Right ventricle myocardium inferior (tissue), 1 donor: Measurements from ENCODE around the gene ERVK3-1. TPM values are rescaled to one million over a fixed set of nuclear protein-coding genes. Genes with fewer than 3 reads are reported as not detected.
"Not testable (repeated sequence)": the region's sequence is repeated elsewhere in the genome, so short reads cannot be mapped to it uniquely, and the experiment has no call there.

Experiments used
- ATAC-seq: fragments of 200-7000 bp; cut with Tn5 transposase; one replicate; pipeline ENCODE4 v1.9.1; 2020; ENCODE audit warnings: mild to moderate bottlenecking, moderate library complexity
- DNase-seq: peaks from one replicate; pipeline ENCODE4 v3.0.0; 2021; ENCODE audit errors: missing footprints
- intact Hi-C: fragments of 100-400 bp; cut with DNase I; formaldehyde crosslinking; loops from one replicate; pipeline ENCODE4 v1.11.0; 2022
- total RNA-seq: library from RNA; stranded (reverse); fragmentation: NEBNext Ultra II Directional; extraction: Animal tissue kit (Norgen Biotek cat#: 25700); gene quantifications from one replicate; pipeline ENCODE4 v1.2.1, GENCODE V29; 2021
- donor health status: DM: no; HTN: yes; CAD: no; lungs with severe emphysema.

ERVK3-1 gene
- total RNA-seq, 1 donor from 2014 or later = 21.7 TPM

DNA sequence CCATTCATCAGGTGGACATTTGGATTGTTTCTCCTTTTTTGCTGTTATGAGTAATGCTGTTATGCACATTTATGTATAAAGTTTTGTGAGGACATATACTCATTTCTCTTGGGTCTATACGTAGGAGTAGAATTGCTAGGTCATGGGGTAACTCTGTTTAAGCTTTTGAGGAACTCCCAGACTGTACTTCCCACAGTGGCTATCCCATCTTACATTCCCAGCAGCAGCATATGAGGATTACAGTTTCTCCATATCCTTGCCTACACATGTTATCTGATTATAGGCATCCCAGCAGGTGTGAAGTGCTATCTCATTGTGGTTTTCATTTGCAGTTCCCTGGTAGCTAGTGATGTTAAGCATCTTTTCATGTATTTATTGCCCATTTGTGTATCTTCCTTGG, 27.5 kb downstream of the ERVK3-1 start:
- intact Hi-C loops = no loop called here
- DNase-seq = no peak
- ATAC-seq = no peak

DNA sequence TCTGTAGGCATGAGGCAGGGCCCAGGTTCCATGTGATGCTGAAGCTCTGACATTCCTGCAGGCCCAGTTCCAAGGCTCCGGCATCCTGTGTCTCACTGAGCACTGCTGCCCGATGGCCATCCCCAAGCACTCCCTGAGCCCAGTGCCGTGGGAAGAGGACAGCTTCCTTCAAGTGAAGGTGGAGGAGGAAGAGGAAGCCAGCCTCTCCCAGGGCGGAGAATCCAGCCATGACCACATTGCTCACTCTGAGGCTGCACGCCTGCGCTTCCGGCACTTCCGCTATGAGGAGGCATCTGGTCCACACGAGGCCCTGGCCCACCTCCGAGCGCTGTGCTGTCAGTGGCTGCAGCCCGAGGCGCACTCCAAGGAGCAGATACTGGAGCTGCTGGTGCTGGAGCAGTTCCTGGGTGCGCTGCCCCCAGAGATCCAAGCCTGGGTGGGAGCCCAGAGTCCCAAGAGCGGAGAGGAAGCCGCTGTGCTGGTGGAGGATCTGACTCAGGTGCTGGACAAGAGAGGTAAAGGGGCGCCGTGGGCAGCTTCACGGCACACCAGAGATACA, 29.6 kb downstream of the ERVK3-1 start:
- no peak for DNase-seq

DNA sequence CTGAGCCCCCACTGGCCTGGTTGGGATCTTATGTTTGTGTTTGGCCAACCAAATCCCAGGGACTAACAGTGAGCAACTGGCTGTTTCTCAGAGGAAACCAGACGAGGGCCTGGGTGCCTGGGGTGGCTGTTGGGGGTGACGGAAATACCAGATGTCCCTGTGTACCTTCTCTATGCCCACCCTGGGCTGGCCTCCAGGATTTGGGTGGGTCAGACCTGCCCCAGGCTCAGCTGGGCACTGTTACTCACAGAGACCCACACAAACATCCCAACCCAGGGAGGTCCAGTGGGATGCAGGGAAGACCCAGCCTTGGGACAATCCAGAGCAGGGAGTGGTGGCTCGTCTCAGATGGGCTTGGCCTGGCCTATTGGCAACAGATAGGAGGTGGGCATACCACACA, 30.5 kb downstream of the ERVK3-1 start:
- no peak for DNase-seq
- intact Hi-C loops = no loop called here
- no peak for ATAC-seq

More for the DNA sequence above, 29.6 kb downstream of the ERVK3-1 start:
- intact Hi-C loops = no loop called here
- ATAC-seq = no peak

DNA sequence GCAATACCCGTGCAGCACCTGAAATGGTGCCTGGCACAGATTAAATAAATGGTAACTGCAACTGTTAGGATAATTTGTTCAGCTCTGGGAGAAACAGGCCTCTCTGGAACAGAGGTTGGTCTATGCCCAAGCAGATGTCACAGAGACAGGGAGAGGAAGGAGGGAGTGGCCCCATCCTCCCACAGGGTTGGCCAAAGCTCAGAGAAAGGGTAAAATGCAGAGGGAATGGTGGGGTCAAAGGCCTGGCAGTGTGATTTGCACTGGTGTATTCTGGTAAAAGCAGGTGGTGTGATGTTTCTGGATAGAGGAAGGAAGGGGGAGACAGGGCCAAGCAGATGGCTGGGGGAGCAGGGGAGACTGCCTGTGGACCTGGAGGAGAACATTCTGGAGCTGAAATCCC, 31.0 kb downstream of the ERVK3-1 start:
- DNase-seq (no peak), ATAC-seq (no peak)

DNA sequence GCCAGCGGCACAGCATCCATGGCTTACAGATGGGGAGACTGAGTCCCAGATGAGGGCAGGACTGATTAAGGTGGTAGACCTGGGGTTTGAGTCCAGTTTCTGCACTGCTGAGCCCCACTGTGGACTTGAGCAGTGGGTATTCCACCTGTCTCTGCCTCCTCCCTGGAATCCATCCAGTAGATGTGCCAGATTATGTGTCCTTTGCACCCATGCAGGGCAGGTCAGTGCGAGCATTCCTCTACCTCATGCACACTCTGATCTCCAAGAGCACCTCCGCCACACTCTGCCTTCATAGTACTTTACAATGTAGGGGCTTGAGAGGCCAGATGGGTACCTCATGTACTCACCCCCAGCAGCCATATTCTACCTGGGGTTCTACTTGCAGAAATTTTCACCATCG, 31.6 kb downstream of the ERVK3-1 start:
- ATAC-seq (no peak), DNase-seq (no peak)
- intact Hi-C loops = no loop called here

More for the DNA sequence above, 31.0 kb downstream of the ERVK3-1 start:
- intact Hi-C loops = no loop called here

DNA sequence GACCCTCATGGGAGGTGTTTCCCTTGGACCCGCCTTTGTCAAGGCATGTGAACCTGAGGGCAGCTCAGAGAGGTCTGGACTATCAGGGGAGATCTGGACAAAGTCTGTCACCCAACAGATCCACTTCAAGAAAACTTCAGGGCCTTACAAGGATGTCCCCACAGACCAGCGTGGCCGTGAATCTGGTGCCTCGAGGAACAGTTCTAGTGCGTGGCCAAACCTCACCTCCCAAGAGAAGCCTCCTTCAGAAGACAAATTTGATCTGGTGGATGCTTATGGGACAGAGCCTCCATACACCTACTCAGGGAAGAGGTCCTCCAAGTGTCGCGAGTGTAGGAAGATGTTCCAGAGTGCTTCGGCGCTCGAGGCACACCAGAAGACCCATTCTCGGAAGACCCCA, 33.2 kb downstream of the ERVK3-1 start:
- intact Hi-C loops = no loop called here
- DNase-seq (no peak), ATAC-seq (no peak)

DNA sequence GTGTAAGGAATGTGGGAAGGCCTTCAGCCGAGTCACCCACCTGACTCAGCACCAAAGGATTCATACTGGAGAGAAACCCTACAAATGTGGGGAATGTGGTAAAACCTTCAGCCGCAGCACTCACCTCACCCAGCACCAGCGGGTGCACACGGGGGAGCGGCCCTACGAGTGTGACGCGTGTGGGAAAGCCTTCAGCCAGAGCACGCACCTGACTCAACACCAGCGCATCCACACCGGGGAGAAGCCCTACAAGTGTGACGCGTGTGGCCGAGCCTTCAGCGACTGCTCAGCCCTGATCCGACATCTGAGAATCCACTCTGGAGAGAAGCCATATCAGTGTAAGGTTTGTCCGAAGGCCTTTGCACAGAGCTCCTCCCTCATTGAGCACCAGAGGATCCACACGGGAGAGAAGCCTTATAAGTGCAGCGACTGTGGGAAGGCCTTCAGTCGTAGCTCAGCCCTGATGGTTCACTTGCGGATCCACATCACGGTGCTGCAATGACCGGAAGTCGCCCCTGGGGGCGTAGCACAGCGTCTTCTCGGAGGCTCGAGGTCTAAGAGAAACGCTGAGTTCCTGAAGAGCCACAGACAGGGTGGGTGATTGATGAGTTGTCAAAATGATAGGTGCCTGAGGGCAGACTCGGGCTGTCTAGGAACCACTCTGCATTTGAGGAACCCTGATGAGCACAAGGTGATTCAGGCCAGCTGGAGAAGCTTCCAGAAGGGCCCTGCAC, 33.8 kb downstream of the ERVK3-1 start:
- ATAC-seq = no peak
- intact Hi-C loops = no loop called here
- DNase-seq = no peak

DNA sequence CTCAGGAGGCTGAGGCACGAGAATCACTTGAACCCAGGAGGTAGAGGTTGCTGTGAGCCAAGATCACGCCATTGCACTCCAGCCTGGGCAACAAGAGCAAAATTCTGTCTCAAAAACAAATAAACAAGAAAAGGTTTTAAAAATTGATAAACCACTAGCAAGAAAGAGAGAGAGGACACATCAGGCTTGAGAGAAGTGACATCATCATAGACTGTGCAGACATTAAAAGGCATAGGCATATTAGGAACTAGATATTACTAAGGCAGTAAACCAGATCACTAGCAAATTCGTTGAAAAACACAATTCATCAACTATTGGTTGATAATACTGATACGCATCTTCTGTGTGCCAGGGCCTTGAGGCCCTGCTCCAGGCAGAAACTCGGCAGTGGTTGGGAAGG, 40.4 kb downstream of the ERVK3-1 start:
- intact Hi-C loops = no loop called here

DNA sequence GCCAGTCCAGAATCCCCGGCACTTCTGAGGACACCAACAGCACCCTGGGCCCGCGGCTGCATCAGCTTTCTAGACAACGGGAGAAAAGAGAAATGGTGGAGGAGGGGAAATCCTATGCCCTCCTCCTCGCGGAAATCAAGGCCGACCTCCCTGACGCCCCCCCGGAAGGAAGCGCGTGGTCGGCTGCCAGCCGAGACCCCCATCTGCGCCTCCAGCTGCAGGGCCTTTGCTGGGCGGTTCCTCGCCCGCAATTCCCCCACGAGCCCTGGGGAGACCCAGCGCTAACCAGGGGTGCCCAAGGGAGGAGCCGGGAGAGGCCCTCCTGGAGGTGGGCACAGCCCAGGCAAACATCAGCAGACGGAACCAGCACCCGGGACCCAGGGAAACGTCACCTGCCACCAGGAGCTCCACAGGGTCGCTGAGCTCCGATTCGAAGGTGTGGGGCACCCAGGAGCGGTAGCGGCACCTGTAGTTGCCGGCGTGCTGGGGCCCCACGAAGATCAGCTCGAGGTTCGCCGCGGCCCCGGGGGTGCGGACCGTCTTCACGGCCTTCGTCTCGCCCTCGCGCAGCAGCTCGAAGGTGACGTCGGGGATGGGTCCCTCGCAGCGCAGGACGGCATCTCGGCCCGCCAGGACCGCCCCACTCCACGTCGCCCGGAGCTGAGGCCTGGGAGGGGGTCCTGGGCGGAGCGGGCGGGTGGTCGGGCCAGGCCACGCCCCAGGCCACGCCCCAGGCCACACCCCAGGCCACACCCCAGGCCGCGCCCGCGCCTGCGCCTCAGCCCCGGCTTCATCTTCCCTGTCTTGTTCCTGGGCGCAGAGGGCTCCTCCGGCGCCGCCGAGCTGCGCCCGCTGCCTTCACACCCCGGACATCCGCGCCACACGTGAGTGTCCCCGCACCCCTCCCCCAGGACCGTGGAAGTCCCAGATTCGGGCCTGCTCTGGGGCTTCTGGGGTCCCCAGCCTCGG, 42.1 kb downstream of the ERVK3-1 start:
- ATAC-seq (peak; percentile 96), DNase-seq (peak; percentile 87)
- intact Hi-C loops = no loop called here

More for the DNA sequence above, 40.4 kb downstream of the ERVK3-1 start:
- ATAC-seq (no peak), DNase-seq (no peak)

DNA sequence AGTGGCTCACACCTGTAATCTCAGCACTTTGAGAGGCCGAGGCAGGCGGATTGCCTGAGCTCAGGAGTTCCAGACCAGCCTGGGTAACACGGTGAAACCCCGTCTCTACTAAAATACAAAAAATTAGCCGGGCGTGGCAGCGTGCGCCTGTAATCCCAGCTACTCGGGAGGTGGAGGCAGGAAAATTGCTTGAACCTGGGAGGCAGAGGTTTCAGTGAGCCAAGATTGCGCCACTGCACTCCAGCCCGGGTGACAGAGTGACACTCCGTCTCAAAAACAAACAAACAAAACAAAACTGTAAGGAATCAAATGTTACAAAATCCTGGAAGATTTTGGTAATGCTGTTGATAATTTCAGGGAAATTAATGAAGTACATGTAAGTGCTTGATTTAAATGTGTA, 42.9 kb downstream of the ERVK3-1 start:
- intact Hi-C loops, DNase-seq, ATAC-seq: not testable (repeated sequence)

DNA sequence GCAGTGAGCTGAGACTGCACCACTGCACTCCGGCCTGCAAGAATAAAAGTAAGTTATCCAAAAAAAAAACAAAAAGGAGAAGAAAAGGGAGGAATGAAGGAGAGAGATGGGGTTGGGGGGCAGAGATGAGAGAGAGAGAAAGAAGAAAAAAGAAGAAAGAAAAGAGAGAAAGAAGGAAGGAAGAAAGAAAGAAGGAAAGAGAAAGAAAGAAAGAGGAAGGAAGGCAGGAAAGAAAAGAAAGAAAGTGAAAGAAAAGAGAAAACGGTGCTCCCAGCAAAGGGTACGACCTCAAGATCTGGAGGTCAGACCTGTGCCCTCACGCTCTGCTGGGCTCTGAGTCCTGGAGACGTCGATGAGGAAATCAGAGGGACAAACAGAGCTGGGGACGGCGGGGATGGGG, 44.4 kb downstream of the ERVK3-1 start:
- DNase-seq (no peak), ATAC-seq (no peak)
- intact Hi-C loops = no loop called here

DNA sequence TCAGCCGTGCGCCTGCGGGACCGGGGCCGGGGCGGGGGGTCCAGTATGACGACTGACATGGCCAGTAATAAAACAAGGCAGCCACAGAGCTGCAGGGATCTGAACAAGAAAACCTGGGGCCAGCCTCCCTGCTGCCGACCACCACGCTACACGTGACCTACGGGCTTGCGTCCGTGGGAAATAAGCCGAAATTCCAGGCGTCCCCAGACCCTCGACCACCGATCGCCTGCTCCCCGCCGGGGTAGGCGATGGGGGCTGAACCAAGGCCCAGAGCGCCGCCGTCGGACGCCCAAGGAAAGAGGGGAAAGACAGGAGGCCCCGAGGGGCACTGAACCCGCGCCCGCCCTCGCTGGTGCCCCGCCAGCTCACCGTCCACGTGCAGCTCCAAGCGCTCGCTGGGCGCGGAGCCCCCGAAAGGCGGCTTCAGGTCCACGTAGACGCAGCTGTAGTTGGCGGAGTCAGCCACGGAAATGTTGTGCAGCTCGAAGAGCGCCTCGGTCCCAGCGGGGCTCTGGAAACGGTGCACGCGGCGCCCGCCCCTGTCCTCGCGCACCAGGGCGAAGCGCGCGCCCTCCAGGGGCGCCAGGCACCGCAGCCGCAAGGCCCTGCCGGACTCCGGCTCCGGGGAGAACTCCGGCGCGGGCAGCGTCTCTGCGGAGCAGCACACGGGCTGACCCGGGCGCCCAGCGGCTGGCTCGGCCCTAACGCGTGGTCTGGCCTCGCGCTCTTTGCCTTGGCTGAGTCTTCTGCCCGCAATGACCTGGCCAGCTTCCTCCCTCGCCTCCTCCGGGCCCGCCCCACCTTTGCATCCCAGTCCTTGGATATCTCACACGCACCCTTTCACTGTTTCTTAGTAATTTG, 45.1 kb downstream of the ERVK3-1 start:
- DNase-seq = peak; percentile 37
- intact Hi-C loops = no loop called here
- ATAC-seq = no peak

DNA sequence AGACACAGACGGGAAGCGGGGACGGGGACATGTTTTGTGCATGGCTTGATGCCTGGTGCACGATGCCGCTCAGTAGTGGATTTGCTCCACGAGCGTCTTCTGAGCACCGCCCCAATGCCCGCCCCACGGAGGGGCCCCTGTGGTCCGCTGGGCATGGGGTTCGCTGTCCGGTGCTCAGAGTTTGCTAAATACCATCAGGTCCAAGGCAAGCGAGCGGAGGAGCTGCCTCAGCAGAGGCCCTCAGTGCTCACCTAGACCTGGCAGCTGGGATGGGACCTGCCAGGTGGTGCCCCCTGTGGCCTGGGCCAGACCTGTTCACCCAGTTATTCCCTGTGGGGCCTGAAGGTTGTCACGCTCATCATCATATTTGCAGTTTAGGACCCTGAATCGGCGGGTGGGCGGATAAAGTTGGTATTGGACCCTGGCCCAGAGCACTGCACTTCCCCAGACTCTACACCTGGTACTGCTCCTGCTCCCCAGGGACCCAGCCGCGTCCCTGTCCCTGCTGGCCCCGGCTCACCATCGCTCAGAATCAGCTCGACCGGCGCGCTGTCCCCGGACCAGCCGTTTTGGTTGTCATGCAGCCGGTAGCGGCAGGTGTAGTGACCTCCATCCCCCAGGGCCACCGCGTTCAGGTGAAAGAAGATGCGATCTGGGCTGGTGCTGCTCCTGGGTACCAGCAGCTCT, 45.8 kb downstream of the ERVK3-1 start:
- intact Hi-C loops = no loop called here
- DNase-seq (peak; percentile 65), ATAC-seq (no peak)

DNA sequence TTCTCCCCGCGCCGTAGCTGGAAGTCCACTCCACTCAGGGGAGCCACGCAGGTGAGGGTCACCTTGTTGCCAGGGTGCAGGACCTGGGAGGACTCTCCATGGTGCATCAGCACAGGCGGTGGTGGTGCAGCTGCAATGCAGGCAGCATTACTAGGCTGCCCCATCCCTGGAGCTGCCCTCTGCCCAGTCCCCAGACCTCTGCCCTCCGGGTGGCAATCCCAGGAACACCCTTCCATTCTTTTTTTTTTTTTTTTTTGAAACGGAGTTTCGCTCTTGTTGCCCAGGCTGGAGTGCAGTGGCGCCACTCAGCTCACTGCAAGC, 46.3 kb downstream of the ERVK3-1 start:
- ATAC-seq = no peak
- peak; percentile 30 for DNase-seq
- intact Hi-C loops = no loop called here

DNA sequence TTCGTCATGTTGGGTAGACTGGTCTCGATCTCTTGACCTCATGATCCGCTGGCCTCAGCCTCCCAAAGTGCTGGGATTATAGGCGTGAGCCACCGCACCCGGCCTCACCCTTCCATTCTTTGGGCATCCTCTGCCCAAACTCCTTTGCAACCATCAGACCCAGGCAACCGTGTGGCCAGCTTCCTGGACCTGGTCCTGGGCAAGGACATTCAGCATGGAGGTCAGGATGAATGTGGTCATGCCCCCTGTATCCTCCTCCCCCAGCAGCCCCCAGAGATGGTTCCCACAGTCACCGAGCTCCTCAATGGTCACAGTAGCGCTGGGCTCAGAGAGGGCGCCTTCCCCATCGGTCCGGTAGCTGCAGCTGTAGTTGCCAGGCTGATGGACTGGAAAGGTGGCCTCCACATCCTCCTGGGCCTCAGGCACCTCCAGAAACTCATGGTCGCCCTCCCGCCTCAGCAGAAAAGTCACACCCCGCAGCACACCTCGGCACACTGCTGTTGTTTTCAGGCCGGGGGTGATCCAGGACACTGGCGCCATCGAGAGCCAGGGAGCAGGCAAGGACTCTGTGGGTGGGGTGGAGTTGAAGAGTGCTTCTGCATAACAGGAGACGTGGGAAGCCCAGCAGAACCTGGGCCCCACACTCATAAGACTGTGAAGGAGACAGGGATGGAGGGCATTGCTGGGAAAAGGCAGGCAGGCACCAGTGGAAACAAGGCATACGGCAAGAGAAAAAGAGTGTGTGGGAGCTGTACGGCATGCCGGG, 47.0 kb downstream of the ERVK3-1 start:
- ATAC-seq = no peak
- DNase-seq = peak; percentile 37
- intact Hi-C loops = no loop called here

DNA sequence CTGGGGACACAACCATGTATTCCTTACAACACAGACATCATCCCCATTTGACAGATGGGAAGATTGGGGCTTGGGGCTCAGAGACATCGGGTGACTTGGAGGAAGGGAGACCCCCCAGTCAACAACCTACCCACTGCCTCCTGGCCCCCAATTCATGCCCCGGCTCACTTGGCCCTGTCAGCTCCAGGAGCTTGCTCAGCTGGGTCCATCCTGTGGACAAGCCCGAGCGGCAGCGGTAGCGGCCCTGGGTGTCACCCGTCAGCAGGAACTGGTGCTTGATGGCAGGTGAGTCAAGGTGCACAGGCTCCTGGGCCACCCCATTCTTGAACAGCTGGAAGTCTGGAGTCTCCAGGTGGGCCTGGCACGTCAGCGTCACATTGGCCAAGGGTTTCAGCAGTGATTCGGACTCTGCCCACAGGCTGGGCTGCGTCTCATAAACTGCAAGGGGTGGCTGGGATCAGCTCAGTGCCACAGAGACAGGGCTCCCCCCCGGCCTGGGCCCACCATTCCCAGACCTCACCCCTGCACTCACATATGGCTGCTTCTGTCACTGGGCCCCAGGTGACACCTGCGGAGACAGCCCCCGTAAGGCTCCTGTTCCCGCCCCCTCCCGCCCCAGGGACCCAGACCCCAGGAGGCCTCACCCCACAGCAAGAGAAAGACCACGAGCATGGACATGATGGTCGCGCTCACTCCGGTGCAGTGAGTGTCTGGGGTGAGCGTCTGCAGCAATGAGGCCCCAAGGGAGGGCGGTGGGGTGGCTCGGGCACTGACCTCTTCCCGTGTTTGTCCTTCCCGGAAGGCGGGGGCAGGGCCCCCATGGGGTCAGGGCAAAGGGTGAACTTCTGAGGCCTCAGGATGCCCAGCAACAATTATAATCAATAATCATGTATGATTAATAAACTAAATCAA, 47.8 kb downstream of the ERVK3-1 start, which contains the start of gene A1BG:
TSS of gene A1BG (minus strand) at position 733 of the 912 bp plus-strand sequence. CDS start at position 678, 55 bp downstream.
- ATAC-seq (no peak), DNase-seq (peak; percentile 31)
- intact Hi-C loops = no loop called here
